ENCODE results near the gene DMWD.
"Not testable (repeated sequence)": the region's sequence is repeated elsewhere in the genome, so short reads cannot be mapped to it uniquely, and the experiment has no call there.

DMWD gene

GRCh38 chr19:45769821-45770191 lies 22.8 kb downstream of the DMWD start:
- DNase-seq = no peak

- peak; percentile 97 for DNase-seq
Observed at GRCh38 chr19:45768984-45769782, 23.5 kb downstream of the DMWD start, which contains the start of gene SIX5. SIX5 (minus strand) TSS chr19:45769252; CDS start chr19:45768844, 408 bp downstream.

- no peak for DNase-seq
Observed at GRCh38 chr19:45768655-45768983, 24.0 kb downstream of the DMWD start.

- peak; percentile 62 for DNase-seq
Observed at GRCh38 chr19:45767881-45768654, 24.6 kb downstream of the DMWD start.

- DNase-seq = no peak
Observed at GRCh38 chr19:45767410-45767880, 25.2 kb downstream of the DMWD start.

- DNase-seq = no peak
Observed at GRCh38 chr19:45766869-45767346, 25.7 kb downstream of the DMWD start.

- DNase-seq = no peak
Observed at GRCh38 chr19:45766296-45766868, 26.3 kb downstream of the DMWD start.

GRCh38 chr19:45765702-45766295 lies 26.8 kb downstream of the DMWD start:
- no peak for DNase-seq

GRCh38 chr19:45764945-45765701 lies 27.5 kb downstream of the DMWD start:
- no peak for DNase-seq

GRCh38 chr19:45764475-45764874 lies 28.2 kb downstream of the DMWD start:
- no peak for DNase-seq

- DNase-seq = no peak
Observed at GRCh38 chr19:45763691-45764294, 28.9 kb downstream of the DMWD start.

- DNase-seq = no peak
Observed at GRCh38 chr19:45762870-45763631, 29.6 kb downstream of the DMWD start.

- DNase-seq = no peak
Observed at GRCh38 chr19:45761714-45762113, 30.9 kb downstream of the DMWD start.

- DNase-seq = no peak
Observed at GRCh38 chr19:45758921-45759320, 33.7 kb downstream of the DMWD start.

GRCh38 chr19:45757695-45758094 lies 35.0 kb downstream of the DMWD start:
- DNase-seq = no peak

- no peak for DNase-seq
Observed at GRCh38 chr19:45754323-45754722, 38.3 kb downstream of the DMWD start.

- no peak for DNase-seq
Observed at GRCh38 chr19:45753548-45753947, 39.1 kb downstream of the DMWD start.

GRCh38 chr19:45752639-45753038 lies 40.0 kb downstream of the DMWD start:
- no peak for DNase-seq

- not testable (repeated sequence) for DNase-seq
Observed at GRCh38 chr19:45751483-45751882, 41.2 kb downstream of the DMWD start.

- DNase-seq = no peak
Observed at GRCh38 chr19:45747513-45747912, 45.1 kb downstream of the DMWD start.

- no peak for DNase-seq
Observed at GRCh38 chr19:45746866-45747265, 45.8 kb downstream of the DMWD start.

All from stimulated activated CD4-positive, alpha-beta T cell treated with anti-CD3 and anti-CD28 coated beads, Interleukin-15, amount 100 ng/mL, for 24 hours (primary cell).